SK-N-MC (cell line): Measurements from ENCODE around the gene ACOT9.
"Not testable (repeated sequence)": the region's sequence is repeated elsewhere in the genome, so short reads cannot be mapped to it uniquely, and the experiment has no call there.

Experiments
- EZH2 ChIP-seq: fragments of 200-600 bp; sonication (generic); IDR thresholded peaks from one replicate; pipeline ENCODE4 v1.6.1; 2017; ENCODE audit warnings: antibody characterized with exemption
- POLR2AphosphoS5 ChIP-seq: IDR thresholded peaks from 2 replicates; pipeline ENCODE4 v1.6.1; 2012; ENCODE audit warnings: mild to moderate bottlenecking, low read depth, low read length, borderline replicate concordance

DNA sequence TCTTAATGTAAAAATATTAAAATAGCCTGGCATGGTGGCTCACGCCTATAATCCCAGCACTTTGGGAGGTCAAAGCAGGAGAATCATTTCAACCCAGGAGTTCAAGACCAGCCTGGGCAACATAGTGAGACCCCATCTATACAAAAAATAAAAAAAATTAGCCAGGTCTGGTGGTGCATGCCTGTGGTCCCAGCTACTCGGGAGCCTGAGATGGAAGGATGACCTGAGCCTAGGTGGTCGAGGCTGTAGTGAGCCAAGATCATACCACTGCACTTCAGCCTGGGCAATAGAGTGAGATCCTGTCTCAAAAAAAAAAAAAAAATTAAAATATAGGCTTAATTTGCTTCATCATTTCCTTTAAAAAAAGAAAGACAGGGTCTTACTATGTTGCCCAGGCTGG is 66.6 kb downstream of the ACOT9 start:
- not testable (repeated sequence) for TF ChIP-seq EZH2, POLR2AphosphoS5
